Naive B cell (primary cell): ENCODE measurements around the gene DNAL4. TPM values are rescaled to one million over a fixed set of nuclear protein-coding genes. Genes with fewer than 3 reads are reported as not detected.

Experiments
- polyA plus RNA-seq, 6 donors: library from polyadenylated mRNA; unstranded; fragments of 300-500 nt; fragmentation: Illumina TruSeq; gene quantifications; one replicate each; pipeline ENCODE4 v1.2.3, GENCODE V29; 2021; ENCODE audit warnings: low read depth in 6 of 6

DNAL4 gene
- polyA plus RNA-seq, 6 donors from 2014 or later, result 10.6 to 15.7 (median 12.7) TPM

Other genes starting within 250 kb of the DNAL4 start
- under 1 TPM in 1 of 6 donors, not detected in 5; 0.18 TPM for gene DMC1, start 224.0 kb downstream of the DNAL4 start, polyA plus RNA-seq
- gene FAM227A, start 137.8 kb downstream of the DNAL4 start, polyA plus RNA-seq, result not detected
- 1 to 10 TPM; 2.5 to 7.7 (median 4.4) TPM for gene CBY1, start 137.5 kb downstream of the DNAL4 start, polyA plus RNA-seq
- 10 to 100 TPM; 59.6 to 78.7 (median 71.0) TPM for gene TOMM22, start 112.2 kb downstream of the DNAL4 start, polyA plus RNA-seq
- 10 to 100 TPM in 3 of 6 donors, 1 to 10 TPM in 3; 8.2 to 12.1 (median 9.7) TPM for gene JOSD1, start 93.2 kb downstream of the DNAL4 start, polyA plus RNA-seq
- 10 to 100 TPM; 21.2 to 41.2 (median 33.3) TPM for gene GTPBP1, start 88.2 kb downstream of the DNAL4 start, polyA plus RNA-seq
- gene SUN2, start 38.1 kb downstream of the DNAL4 start, polyA plus RNA-seq, result 100 to 1,000 TPM; 146 to 327 (median 208) TPM
- under 1 TPM in 3 of 6 donors, not detected in 3; 0.05 to 0.17 (median 0.11) TPM for gene NPTXR, start 49.9 kb upstream of the DNAL4 start, polyA plus RNA-seq
- gene CBX6, start 78.1 kb upstream of the DNAL4 start, polyA plus RNA-seq, result 1 to 10 TPM; 1.1 to 5.0 (median 3.7) TPM
- gene APOBEC3A, start 163.5 kb upstream of the DNAL4 start, polyA plus RNA-seq, result 1 to 10 TPM in 1 of 6 donors, under 1 TPM in 2, not detected in 3; 0.29 to 2.8 (median 0.40) TPM
- gene APOBEC3B, start 188.2 kb upstream of the DNAL4 start, polyA plus RNA-seq, result 1 to 10 TPM in 2 of 6 donors, under 1 TPM in 3, not detected in 1; 0.44 to 1.5 (median 0.56) TPM
- gene APOBEC3C, start 220.1 kb upstream of the DNAL4 start, polyA plus RNA-seq, result 100 to 1,000 TPM; 296 to 326 (median 316) TPM
- 10 to 100 TPM; 10.4 to 33.9 (median 20.4) TPM for gene APOBEC3D, start 227.0 kb upstream of the DNAL4 start, polyA plus RNA-seq
- 10 to 100 TPM; 32.0 to 56.2 (median 36.4) TPM for gene APOBEC3F, start 246.7 kb upstream of the DNAL4 start, polyA plus RNA-seq